Measurements from ENCODE around the gene ZBED6.
"Not testable (repeated sequence)": the region's sequence is repeated elsewhere in the genome, so short reads cannot be mapped to it uniquely, and the experiment has no call there.

ZBED6 gene, protein sequence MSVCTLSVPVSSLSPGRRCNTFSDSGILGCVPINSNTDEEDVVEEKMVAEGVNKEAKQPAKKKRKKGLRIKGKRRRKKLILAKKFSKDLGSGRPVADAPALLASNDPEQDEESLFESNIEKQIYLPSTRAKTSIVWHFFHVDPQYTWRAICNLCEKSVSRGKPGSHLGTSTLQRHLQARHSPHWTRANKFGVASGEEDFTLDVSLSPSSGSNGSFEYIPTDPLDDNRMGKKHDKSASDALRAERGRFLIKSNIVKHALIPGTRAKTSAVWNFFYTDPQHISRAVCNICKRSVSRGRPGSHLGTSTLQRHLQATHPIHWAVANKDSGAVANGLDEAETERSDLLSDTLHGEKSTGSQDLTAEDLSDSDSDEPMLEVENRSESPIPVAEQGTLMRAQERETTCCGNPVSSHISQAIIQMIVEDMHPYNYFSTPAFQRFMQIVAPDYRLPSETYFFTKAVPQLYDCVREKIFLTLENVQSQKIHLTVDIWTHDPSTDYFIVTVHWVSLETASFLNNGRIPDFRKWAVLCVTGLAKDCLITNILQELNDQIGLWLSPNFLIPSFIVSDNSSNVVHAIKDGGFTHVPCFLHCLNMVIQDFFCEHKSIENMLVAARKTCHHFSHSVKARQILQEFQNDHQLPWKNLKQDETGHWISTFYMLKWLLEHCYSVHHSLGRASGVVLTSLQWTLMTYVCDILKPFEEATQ (N-terminal part only)

DNA sequence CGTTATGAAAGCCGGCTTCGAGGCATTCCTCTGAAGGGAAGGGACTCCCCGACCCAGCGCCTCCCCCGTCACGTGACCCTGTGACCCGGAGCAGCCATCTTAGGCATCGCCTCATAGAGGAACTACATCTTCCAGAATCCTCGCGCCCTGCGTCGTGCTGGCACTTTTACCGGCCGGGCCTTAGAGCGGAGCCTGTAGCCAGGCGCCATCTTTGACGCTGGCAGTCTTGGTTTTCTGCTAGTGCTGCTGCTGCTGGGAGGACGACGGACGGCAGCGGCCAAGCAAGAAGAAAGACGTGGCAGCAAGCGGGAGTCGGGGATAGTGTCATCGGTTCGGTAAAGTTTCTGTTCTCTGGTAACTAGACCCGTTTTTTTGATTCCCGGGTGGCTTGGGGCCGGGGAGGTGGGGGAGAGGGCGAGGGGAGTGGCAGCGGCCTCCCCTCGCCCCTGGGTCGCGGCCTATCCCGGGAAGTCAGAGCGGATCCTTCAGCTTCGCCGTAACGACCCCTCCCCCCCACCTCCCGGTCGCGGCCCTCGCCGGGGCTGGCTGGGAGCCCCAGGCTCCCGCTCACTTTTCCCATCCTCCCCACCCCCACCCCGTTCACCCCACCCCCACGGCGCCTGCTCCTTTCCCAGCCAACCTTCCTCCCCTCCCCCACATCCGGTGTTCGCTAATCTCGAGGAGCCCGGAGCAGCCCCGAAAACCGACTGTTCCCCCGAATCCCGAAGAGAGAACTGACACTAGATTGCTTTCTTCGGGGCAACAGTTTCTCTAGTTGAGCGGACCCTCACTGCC lies at the start of gene ZBED6, which contains the start of gene ZC3H11A:
TSS of gene ZBED6 (plus strand) at position 183 of the 795 bp plus-strand sequence. CDS start 1,900 bp downstream, outside the sequence.
TSS of gene ZC3H11A (plus strand) at position 183 of the 795 bp plus-strand sequence. CDS start 21,448 bp downstream, outside the sequence.
- DNase-seq (ENCODE audit: low read depth): peak; percentile 98

DNA sequence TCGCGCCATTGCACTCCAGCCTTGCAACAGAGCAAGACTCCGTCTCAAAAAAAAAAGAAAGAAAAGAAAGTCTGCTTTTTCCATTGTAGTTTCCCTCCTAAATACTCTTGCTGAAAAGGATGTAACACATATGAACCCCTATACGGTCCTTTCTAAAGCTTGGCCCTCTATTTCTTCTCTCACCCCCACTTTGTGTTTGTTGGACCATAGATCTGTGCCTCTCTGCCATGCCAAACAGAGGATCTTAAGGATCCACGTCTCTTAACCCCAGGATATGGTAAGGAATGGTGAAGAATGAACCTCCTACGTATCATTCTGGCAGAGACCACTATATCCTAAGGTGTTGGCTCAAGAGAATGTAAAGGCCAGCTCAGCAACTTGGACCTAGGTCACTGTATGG lies 49.1 kb upstream of the ZBED6 start:
- DNase-seq (ENCODE audit: low read depth): no peak

DNA sequence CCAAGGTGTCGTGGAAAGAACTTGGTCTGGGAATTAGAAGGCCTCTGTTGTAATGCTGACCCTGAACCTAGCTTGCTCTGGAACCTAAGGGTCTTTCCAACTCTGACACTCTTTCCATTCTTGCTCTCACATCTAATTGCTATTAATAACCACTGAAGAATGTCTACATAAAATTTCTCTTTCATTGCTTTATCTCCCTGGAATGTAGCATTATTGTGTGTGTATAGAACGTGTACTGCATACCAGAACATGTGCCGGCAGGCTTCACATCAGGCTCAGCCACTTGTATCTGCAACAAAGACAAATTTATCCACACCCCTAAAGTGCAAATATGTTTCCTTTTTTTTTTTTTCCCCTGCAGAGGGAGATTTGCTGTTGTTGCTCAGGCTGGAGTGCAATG lies 44.4 kb upstream of the ZBED6 start:
- no peak for DNase-seq (ENCODE audit: low read depth)

DNA sequence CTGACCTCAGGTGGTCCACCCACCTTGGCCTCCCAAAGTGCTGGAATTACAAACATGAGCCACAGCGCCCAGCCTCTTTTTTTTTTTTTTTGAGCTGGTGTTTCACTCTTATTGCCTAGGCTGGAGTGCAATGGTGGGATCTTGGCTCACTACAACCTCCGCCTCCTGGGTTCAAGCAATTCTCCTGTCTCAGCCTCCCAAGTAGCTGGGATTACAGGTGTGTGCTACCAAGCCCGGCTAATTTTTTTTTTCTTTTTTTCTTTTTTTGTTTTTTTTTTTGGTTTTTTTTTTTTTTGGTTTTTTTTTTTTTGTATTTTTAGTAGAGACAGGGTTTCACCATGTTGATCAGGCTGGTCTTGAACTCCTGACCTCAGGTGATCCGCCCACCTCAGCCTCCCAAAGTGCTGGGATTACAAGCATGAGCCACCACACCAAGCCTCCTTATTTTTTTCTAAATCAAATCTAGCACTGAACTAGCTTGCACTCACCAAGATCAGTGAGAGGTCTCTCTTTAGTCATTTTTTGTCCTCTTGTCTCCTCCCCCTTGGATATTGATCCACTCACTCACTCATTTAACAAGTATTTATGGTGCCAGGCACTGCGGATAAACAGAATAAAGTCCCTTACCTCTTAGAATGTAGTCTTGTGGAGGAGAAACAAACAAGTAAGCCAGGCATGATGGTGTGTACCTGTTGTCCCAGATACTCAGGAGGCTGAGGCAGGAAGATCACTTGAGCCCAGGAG lies 43.6 kb upstream of the ZBED6 start:
- DNase-seq (ENCODE audit: low read depth): not testable (repeated sequence)

DNA sequence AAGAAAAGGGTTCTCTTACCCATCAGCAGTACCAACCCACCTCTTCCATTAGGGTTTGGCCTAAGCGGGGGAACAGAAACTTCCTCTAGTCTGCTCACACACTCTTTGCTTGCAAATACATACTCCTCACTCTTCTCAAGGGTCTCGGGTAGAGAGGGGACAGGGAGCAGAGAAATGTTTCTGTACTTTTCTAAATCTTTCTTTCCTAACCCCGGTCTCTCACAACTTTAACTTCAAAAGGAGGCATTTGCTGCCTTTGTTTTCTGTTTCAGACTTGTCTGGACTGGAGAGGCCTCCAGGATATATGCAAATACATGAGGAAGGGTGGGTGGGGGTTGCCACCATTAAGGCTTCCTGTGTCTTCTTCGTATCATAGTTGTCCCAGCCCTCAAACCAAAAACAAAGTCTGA lies 41.0 kb upstream of the ZBED6 start:
- no peak for DNase-seq (ENCODE audit: low read depth)

DNA sequence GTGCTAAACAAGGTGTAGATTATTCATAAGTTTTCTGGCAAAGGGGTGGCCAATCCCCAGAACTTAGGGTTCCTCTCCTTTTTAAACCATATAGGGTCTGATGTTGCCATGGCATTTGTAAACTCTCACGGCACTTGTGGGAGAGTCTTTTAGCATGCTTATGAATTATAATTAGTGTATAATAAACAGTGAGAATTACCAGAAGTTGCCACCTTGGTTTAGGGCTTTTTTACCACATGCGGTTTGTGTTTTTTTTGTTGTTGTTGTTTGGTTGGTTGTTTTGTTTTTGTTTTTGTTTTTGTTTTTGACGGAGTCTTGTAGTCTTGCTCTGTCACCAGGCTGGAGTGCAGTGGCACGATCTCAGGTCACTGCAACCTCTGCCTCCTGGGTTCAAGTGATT lies 39.4 kb upstream of the ZBED6 start:
- no peak for DNase-seq (ENCODE audit: low read depth)

DNA sequence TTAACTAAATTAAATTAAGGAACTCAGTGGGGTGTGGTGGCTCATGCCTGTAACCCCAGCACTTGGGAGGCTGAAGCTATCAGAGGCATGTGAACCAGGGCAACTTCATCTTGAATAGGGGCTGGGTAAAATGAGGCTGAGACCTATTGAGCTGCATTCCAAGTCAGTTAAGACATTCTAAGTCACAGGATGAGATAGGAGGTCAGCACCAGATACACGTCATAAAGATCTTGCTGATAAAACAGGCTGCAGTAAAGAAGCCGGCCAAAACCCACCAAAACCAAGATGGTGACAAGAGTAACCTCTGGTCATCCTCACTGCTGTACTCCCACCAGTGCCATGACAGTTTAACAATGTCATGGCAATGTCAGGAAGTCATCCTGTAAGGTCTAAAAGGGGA lies 36.7 kb upstream of the ZBED6 start:
- not testable (repeated sequence) for DNase-seq (ENCODE audit: low read depth)

DNA sequence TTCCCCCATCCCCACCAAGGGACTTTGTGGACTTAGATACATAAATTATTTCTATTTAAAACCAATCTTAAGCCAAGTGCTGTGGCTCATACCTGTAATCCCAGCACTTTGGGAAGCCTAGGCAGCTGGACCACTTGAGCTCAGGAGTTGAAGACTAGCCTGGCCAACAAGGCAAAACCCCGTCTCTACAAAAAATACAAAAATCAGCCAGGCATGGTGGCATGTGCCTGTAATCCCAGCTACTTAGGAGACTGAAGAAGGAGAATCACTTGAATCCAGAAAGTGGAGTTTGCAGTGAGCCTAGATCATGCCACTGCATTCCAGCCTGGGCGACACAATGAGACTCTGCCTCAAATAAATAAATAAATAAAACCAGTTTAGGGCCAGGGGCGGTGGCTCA lies 34.9 kb upstream of the ZBED6 start:
- no peak for DNase-seq (ENCODE audit: low read depth)

DNA sequence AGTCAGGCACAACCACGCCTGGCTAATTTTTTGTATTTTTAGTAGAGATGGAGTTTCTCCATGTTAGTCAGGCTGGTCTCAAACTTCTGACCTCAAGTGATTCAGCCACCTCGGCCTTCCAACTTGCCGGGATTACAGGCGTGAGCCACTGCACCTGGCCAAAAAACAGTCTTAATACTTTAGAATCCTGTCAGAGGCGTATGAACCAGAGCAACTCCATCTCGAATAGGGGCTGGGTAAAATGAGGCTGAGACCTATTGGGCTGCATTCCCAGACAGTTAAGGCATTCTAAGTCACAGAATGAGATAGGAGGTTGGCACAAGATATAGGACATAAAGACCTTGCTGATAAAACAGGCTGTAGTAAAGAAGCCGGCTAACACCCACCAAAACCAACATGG lies 33.5 kb upstream of the ZBED6 start:
- not testable (repeated sequence) for DNase-seq (ENCODE audit: low read depth)

DNA sequence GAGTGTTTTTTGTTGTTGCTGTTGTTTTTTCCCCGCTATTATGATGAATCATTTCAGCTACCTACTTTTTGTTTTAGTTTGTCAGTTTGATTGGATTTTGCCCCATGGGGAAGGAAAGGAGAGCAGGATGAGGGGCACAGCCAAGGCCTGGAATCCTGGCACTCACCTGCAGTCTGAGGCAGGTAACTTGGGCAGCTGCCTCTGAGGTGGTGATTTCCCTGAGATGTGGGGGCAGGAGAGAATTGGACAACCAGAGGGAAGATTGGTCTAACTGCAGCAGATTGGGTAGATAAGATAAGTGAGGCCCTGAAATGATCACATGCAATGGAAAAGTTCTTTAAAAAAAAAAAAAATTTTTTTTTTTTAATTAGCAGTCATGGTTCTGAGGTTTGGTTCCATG lies 31.9 kb upstream of the ZBED6 start:
- no peak for DNase-seq (ENCODE audit: low read depth)

DNA sequence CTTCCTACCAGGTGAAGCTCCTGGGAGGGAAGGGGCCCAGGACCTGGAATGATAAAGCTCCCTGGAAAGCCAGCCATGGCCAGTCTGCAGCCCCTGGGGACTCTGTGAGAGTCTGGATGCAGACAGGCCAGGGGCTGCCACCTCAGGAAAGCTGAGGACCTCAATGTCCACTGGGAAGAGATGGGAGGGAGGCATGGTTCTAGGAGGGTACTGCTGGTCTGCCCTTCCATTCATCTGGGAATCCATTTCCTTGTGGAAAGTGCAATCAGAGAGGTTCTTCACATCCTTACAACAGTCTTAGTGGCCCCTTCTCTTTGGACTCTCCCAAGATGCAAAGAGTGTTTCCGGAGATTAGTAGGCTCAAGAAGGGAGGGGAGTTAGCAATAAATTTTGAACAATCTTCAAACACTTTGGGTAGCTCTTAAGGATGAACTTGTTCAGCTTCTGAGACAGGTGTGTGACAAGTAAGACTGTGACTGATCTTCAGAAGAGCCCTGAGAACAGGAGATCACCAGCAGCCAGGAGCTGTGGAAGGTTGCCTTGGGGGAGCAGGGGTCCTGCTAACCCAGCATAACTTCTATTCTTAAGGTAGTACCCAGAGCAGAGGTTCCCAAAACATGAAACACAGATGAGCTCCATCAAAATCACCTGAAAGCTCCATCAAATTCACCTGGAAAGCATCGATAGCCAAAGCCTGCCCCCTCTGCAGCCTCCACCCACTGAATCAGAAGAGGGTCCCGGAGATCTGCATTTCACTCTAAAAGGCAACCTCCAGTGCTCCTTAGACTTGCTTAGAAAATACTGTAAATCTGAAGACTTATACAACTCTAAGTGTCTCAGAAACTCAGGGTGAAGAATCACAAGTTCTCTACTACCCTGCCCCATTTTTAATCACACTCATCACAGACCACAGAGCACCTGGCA lies 31.1 kb upstream of the ZBED6 start:
- no peak for DNase-seq (ENCODE audit: low read depth)

DNA sequence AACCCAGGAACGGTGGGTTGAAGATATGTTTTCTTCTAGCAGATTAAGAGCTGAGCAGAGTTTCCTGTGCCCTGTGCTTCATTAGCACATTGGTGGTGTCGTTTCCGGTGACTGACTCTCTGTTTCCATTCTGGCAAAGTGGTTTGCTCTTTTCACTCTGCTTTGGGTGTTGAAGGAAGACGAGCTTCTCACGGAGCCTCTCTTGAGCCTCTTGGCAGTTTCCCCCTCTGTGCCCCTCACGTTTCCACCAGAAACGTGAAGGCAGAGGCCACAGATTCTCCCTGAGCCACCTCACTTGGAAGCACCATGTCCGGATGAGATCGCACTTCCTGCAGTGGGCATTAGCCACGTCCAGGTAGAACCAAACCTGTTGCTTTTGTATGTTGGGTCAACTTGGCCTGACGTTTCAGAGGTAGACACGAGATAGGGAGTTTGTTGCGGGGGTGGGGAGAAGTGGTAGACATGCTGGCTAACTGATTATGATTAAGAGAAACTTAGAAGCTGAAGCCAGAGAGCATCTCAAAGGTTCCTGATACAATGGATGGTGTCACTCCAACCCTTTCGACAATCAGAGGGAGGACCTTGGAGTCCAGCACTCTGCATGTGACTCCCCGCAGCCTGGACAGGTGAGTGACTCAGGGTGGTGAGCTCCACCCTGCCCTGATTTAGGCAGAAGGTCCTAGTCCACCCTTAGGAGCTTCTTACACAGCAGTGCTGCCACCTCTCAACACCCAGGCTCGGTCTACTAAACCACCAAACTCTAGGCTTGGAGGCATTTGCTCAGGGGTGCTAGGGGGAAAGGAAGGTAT lies 30.2 kb upstream of the ZBED6 start, which contains the start of gene LAX1:
TSS of gene LAX1 (plus strand) at position 155 of the 809 bp plus-strand sequence. CDS start at position 538, 383 bp downstream.
- peak; percentile 63 for DNase-seq (ENCODE audit: low read depth)

DNA sequence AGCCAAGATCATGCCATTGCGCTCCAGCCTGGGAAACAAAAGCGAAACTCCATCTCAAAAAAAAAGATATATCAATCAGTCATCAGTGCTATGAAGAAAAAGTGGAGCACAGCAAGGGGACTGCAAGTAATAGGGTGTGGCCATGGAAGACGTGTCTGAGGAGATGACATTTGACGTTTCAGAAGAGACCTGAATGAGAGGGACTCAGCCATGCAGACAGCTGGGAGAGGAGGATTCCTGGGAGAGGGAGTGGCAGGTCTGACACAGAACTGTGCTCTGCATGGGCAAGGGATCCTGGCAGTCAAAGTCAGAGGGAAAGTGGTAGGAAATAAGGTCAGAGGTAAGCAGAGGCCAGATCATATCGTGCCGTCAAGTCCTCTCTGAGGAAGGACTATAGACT lies 27.2 kb upstream of the ZBED6 start:
- DNase-seq (ENCODE audit: low read depth): no peak

DNA sequence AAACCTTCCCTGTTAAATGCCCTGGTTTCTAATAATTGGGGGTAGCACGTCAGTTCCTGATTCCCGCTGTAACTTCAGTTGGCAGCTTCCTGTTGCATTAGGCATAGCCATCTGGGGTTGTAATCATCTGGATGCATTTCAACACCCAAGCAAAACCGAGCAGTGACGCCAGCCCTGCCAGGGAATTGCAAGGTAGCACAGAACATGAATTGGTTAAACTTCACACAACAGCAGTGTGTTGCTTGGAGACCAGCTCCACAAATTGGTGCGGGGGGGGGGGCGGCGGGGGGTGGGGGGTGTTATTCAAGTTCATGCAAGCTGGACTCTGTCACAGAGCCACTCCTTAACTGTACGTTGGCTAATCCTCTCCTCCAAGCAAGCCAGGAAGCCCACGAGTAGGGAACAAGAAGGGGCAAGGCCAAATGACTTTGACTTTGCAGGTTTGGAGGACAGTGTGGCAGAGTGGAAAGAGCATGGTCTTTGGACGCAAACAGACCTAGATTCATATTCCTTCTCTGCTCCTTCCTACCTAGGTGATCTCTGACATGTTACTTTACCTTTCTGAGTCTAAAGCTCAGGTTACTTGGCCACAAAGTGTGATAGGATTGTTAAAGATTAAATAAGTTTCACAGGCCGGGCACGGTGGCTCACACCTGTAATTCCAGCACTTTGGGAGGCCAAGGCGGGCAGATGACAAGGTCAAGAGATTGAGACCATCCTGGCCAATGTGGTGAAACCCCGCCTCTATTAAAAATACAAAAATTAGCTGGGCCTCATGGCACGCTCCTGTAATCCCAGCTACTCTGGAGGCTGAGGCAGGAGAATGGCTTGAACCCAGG lies 25.7 kb upstream of the ZBED6 start:
- no peak for DNase-seq (ENCODE audit: low read depth)

DNA sequence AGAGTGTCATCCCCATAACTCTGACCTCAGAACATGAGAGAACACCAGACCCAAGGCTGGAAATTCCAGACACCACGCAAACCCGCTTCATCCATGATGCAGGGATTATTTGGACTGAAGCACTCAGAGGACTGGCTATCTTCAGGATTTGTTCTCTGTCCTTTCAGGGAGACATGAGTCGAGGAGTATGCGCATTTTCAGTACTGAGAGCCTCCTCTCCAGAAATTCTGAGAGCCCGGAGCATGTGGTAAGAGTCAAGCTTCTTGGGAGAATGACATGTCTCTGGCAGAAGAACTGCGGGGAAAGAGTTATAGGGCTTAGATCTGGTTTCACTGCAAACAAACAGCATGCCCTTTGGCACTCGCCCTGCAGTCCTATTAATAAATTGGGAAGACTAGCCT lies 23.5 kb upstream of the ZBED6 start:
- DNase-seq (ENCODE audit: low read depth): no peak

DNA sequence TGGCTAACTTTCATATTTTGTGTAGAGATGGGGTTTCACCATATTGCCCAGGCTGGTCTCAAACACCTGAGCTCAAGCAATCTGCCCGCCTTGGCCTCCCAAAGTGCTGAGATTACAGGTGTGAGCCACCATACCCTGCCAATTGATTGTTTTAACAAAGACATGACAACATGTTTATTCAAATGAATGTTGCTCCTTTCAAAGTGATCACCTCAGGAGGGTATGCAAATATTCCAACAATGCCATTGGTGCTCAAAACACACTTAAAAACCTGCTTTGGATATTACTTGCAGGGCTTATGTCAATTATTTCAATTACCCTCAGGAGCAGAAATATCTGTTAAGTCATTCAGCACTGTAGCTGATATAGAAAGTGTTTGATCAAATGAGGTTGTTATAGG lies 22.6 kb upstream of the ZBED6 start:
- DNase-seq (ENCODE audit: low read depth): no peak

DNA sequence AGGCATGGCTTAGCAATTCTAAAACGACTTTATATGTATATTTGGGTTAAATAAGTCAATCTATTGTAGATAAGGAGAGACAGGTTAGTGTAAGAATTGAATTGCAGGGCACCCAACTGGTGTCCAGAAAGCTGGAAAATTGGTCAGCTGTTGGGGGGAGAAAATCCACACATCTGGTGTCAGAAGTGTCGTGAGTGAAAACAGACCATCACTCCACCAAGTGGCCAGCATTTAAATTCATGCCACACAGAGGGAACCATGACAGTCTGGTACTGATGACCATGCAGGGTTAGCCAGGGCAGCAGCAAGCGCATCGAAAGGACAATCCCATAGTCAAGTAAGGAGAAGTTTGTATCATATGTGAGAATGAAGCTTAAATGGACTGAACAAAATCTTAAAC lies 18.8 kb upstream of the ZBED6 start:
- DNase-seq (ENCODE audit: low read depth): no peak

DNA sequence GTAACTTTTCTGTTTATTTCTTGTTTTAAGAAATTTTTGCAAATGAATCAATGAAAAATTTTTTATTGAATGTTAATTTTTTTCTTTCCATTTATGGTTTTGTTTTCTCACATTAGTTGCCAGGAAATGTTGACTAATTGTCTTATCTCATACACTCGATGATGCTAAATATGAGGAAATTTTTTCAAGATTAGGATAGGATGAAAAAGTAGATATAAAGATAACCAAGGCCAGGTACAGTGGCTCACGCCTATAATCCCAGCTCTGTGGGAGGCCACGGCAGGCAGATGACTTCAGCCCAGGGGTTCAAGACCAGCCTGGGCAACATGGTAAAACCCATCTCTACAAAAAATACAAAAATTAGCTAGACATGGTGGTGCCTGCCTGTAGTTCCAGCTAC lies 17.8 kb upstream of the ZBED6 start:
- DNase-seq (ENCODE audit: low read depth): no peak

DNA sequence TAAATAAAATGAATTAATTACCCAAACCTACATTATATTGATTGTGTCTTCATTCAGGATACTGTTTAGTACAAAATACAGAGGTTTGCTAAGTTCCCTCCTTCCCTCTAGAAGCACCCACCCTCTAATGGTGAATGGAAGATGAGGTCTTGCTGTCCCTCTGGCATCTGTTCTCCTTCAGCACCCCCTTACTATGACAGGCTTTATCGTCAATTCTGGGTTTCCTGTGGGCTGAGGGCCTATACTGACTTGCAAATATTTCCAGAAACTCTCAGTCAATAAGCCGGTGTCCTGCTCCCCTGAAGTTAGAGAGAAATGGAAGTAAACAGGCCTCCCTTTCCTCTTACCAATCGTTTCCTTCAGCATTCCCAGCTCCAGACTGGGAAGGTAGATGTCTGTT lies 17.3 kb upstream of the ZBED6 start:
- DNase-seq (ENCODE audit: low read depth): no peak
